GM23248 (cell line): ENCODE measurements around the gene KCNH5.

Experiments
- EZH2 ChIP-seq: fragments of 200-600 bp; sonication (generic); IDR thresholded peaks from 2 replicates; pipeline ENCODE4 v1.6.1; 2018; ENCODE audit warnings: antibody characterized with exemption, mild to moderate bottlenecking; ENCODE audit not compliant: insufficient read depth, poor library complexity, severe bottlenecking
- EZH2phosphoT487 ChIP-seq: fragments of 200-600 bp; sonication (generic); IDR thresholded peaks from 2 replicates; pipeline ENCODE4 v1.6.1; 2018; ENCODE audit warnings: antibody characterized with exemption, moderate library complexity, mild to moderate bottlenecking, low read depth; ENCODE audit not compliant: insufficient read depth

DNA sequence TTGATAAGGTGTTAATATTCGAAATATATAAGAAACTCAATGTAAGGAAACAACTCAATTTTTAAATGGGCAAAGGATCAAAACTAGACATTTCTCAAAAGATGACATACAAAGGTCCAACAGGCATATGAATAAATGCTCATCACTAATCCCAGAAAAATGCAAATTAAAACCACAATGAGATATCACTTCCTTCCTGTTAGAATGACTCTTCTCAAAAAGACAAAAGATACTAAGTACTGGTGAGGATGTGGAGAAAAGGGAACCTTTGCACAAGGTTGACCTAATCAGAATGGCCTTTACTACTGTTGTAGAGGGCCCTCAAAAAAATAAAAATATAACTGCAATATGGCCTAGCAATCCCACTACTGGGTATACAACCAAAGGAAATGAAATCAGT lies 383.4 kb downstream of the KCNH5 start:
- TF ChIP-seq EZH2phosphoT487 (no peak), EZH2 (no peak)
